HepG2 (cell line): ENCODE data around the gene CISH. TPM values are rescaled to one million over a fixed set of nuclear protein-coding genes. Genes with fewer than 3 reads are reported as not detected.

ENCODE experiments used
- CBX1 ChIP-seq: IDR thresholded peaks from one replicate; pipeline ENCODE4 v1.6.1; 2016; ENCODE audit warnings: antibody characterized with exemption, low read depth
- ELF3 ChIP-seq: IDR thresholded peaks from 2 replicates; pipeline ENCODE4 v1.6.1; 2016; ENCODE audit warnings: missing genetic modification reagents, missing compliant biosample characterization
- JDP2 ChIP-seq: sonication (generic); formaldehyde crosslinking; IDR thresholded peaks from 2 replicates; pipeline ENCODE4 v1.8.1; 2022; ENCODE audit warnings: missing genetic modification reagents, borderline replicate concordance
- KDM5B ChIP-seq: sonication (generic); formaldehyde crosslinking; IDR thresholded peaks from 2 replicates; pipeline ENCODE4 v1.4.0; 2020; ENCODE audit warnings: missing genetic modification reagents, mild to moderate bottlenecking, borderline replicate concordance
- KLF15 ChIP-seq: sonication (generic); formaldehyde crosslinking; IDR thresholded peaks from 2 replicates; pipeline ENCODE4 v1.8.1; 2023; ENCODE audit warnings: borderline replicate concordance, mild to moderate bottlenecking, inconsistent platforms, missing genetic modification reagents, mixed read lengths
- MBNL3 ChIP-seq: fragments of 250-450 bp; sonication (Bioruptor Pico); conservative IDR thresholded peaks from 2 replicates; pipeline ENCODE4 v1.8.0; 2022; ENCODE audit warnings: mild to moderate bottlenecking, inconsistent platforms
- MED8 ChIP-seq: sonication (generic); formaldehyde crosslinking; IDR thresholded peaks from 2 replicates; pipeline ENCODE4 v1.8.1; 2023; ENCODE audit warnings: mild to moderate bottlenecking, missing genetic modification reagents; ENCODE audit not compliant: insufficient replicate concordance
- MNT ChIP-seq: fragments of 450-650 bp; IDR thresholded peaks from 2 replicates; pipeline ENCODE4 v1.6.1; 2016
- NFIC ChIP-seq: IDR thresholded peaks from 2 replicates; pipeline ENCODE4 v1.6.1; 2012; ENCODE audit warnings: mild to moderate bottlenecking, low read length, inconsistent platforms
- PHF20 ChIP-seq: sonication (generic); formaldehyde crosslinking; IDR thresholded peaks from 2 replicates; pipeline ENCODE4 v1.5.0; 2020; ENCODE audit warnings: mild to moderate bottlenecking, missing genetic modification reagents
- SPEN ChIP-seq: sonication (generic); formaldehyde crosslinking; IDR thresholded peaks from 2 replicates; pipeline ENCODE4 v1.5.1; 2020; ENCODE audit warnings: low read depth, mild to moderate bottlenecking, missing genetic modification reagents
- TARDBP ChIP-seq: sonication (generic); formaldehyde crosslinking; IDR thresholded peaks from 2 replicates; pipeline ENCODE4 v1.8.0; 2022; ENCODE audit warnings: mild to moderate bottlenecking, missing genetic modification reagents
- ZFAT ChIP-seq: sonication (generic); formaldehyde crosslinking; conservative IDR thresholded peaks from 2 replicates; pipeline ENCODE4 v1.8.1; 2023; ENCODE audit warnings: missing genetic modification reagents, inconsistent platforms
- ZFP36 ChIP-seq: fragments of 150-350 bp; IDR thresholded peaks from 2 replicates; pipeline ENCODE4 v1.6.1; 2018; ENCODE audit warnings: borderline replicate concordance, low read length, low read depth; ENCODE audit not compliant: partially characterized antibody
- ZFP36L1 ChIP-seq: sonication (generic); formaldehyde crosslinking; IDR thresholded peaks from 2 replicates; pipeline ENCODE4 v1.8.0; 2022; ENCODE audit warnings: mild to moderate bottlenecking, missing genetic modification reagents, moderate library complexity
- ZFP62 ChIP-seq: sonication (generic); formaldehyde crosslinking; IDR thresholded peaks from 2 replicates; pipeline ENCODE4 v1.4.0; 2020; ENCODE audit warnings: missing genetic modification reagents
- ZMAT5 ChIP-seq: sonication (generic); formaldehyde crosslinking; IDR thresholded peaks from 2 replicates; pipeline ENCODE4 v1.5.0; 2020; ENCODE audit warnings: mild to moderate bottlenecking, low read depth, missing genetic modification reagents, borderline replicate concordance
- ZNF232 ChIP-seq: sonication (generic); formaldehyde crosslinking; IDR thresholded peaks from 2 replicates; pipeline ENCODE4 v1.4.0; 2020; ENCODE audit warnings: missing genetic modification reagents, borderline replicate concordance
- ZNF234 ChIP-seq: sonication (generic); formaldehyde crosslinking; conservative IDR thresholded peaks from 2 replicates; pipeline ENCODE4 v1.5.1; 2020; ENCODE audit warnings: mild to moderate bottlenecking, missing genetic modification reagents
- ZNF564 ChIP-seq: sonication (generic); formaldehyde crosslinking; IDR thresholded peaks from 2 replicates; pipeline ENCODE4 v1.8.1; 2023; ENCODE audit warnings: mild to moderate bottlenecking, missing genetic modification reagents
- ZNF746 ChIP-seq: sonication (generic); formaldehyde crosslinking; IDR thresholded peaks from 2 replicates; pipeline ENCODE4 v1.8.0; 2022; ENCODE audit warnings: mild to moderate bottlenecking, missing genetic modification reagents
- ZSCAN30 ChIP-seq: sonication (generic); formaldehyde crosslinking; IDR thresholded peaks from 2 replicates; pipeline ENCODE4 v1.5.0; 2020; ENCODE audit warnings: mild to moderate bottlenecking, missing genetic modification reagents
- polyA plus RNA-seq, 8 experiments: library from polyadenylated mRNA; depleted of rRNA in 3 of 8; stranded (reverse) in 7 of 8; unstranded in 1 of 8; fragments of >200 nt; fragmentation: Illumina TruSeq in 4 of 8; extraction: Trizol in 4 of 8; gene quantifications; 2 replicates each; pipeline versions ENCODE4 v1.2.1 to v1.2.3, GENCODE V29; 2011 to 2016; ENCODE audit warnings: low read depth in 4 of 8, missing spikeins in 1 of 8, mixed read lengths in 1 of 8; ENCODE audit not compliant: insufficient read depth in 1 of 8
- total RNA-seq, 5 experiments: library from RNA; depleted of rRNA; stranded (reverse); fragments of >200 nt; fragmentation: Illumina TruSeq; extraction: Trizol; gene quantifications; 2 replicates each; pipeline ENCODE4 v1.2.3, GENCODE V29; 2016; ENCODE audit warnings: low read depth in 1 of 5
- TF ChIP-seq, protein P1 (sequence below): sonication (generic); formaldehyde crosslinking; IDR thresholded peaks from 2 replicates; pipeline ENCODE4 v1.4.0; 2020; ENCODE audit warnings: missing genetic modification reagents
- TF ChIP-seq, protein P2 (sequence below): sonication (generic); formaldehyde crosslinking; conservative IDR thresholded peaks from 2 replicates; pipeline ENCODE4 v1.8.0; 2022; ENCODE audit warnings: mild to moderate bottlenecking, moderate library complexity, missing genetic modification reagents

CISH gene
- total and polyA plus RNA-seq, 2 of the 13 experiments (the other 11 are each of a cell fraction or from before 2014, with no cell fraction given) = 0.91 to 1.5 TPM

DNA sequence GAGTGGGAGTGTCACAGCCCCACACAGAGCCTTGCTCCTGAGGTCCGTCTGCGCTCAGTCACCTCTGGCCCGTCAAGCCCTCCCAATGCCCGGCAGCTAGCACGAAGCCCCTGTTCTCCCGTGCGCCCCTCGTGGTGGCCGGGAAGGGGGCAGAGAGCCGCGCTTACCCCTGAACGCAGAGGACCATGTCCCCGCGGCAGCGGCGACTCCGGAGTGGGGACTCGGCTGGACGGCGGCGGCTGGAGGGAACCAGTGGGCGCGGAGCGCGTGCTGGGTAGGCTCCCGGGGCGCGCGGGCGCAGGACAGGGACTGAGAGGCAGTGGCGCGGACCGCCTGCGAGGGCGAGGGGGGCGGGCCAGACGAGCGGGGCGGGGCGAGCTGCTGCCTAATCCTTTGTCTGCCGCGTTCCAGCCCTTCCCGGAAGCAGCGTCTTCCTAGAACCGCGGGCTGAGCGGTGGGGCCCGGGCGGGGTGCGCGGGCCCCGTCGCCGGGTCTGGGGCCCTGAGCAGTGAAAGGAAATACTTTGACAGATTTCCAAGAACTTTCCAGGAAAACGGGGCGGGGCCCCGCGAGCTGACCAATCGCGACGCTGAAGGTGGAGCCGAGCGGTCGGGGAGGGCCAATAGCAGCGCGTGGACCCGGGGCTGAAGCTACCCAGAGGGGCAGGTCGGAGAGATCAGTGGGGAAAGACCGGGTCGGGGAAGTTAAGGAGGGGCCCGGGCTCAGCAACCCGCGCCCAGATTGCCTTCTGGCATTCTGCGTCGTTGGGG lies at the start of gene CISH (continued):
- TF ChIP-seq ZNF234 (CRISPR knock-in tag) (no peak), KLF15 (CRISPR knock-in tag) (no peak; the same call in 1 of the 2 replicates), ZMAT5 (CRISPR knock-in tag) (no peak), CBX1 (no peak), ZNF232 (CRISPR knock-in tag) (peak; percentile 75; the same call in 1 of the 2 replicates), ZNF564 (CRISPR knock-in tag) (peak; percentile 86), MBNL3 (no peak), ELF3 (CRISPR knock-in tag) (peak; percentile 87), NFIC (no peak), TARDBP (CRISPR knock-in tag) (no peak), PHF20 (CRISPR knock-in tag) (peak; percentile 54), ZFP62 (CRISPR knock-in tag) (no peak), ZFP36L1 (peak; percentile 75; the same call in 1 of the 2 replicates), MED8 (CRISPR knock-in tag) (peak; percentile 53), KDM5B (CRISPR knock-in tag) (no peak; the same call in 1 of the 2 replicates), SPEN (CRISPR knock-in tag) (peak; percentile 61; the same call in 1 of the 2 replicates), MNT (no peak), JDP2 (CRISPR knock-in tag) (no peak; the same call in 1 of the 2 replicates), ZNF746 (CRISPR knock-in tag) (peak; percentile 86), ZSCAN30 (CRISPR knock-in tag) (no peak), ZFP36 (no peak), ZFAT (CRISPR knock-in tag) (no peak)
- TF ChIP-seq, protein P1, sequence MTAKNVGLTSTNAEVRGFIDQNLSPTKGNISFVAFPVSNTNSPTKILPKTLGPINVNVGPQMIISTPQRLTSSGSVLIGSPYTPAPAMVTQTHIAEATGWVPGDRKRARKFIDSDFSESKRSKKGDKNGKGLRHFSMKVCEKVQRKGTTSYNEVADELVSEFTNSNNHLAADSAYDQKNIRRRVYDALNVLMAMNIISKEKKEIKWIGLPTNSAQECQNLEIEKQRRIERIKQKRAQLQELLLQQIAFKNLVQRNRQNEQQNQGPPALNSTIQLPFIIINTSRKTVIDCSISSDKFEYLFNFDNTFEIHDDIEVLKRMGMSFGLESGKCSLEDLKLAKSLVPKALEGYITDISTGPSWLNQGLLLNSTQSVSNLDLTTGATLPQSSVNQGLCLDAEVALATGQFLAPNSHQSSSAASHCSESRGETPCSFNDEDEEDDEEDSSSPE (CRISPR knock-in tag) = peak; percentile 82
- TF ChIP-seq, protein P2, sequence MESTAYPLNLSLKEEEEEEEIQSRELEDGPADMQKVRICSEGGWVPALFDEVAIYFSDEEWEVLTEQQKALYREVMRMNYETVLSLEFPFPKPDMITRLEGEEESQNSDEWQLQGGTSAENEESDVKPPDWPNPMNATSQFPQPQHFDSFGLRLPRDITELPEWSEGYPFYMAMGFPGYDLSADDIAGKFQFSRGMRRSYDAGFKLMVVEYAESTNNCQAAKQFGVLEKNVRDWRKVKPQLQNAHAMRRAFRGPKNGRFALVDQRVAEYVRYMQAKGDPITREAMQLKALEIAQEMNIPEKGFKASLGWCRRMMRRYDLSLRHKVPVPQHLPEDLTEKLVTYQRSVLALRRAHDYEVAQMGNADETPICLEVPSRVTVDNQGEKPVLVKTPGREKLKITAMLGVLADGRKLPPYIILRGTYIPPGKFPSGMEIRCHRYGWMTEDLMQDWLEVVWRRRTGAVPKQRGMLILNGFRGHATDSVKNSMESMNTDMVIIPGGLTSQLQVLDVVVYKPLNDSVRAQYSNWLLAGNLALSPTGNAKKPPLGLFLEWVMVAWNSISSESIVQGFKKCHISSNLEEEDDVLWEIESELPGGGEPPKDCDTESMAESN (CRISPR knock-in tag) = peak; percentile 68; the same call in 1 of the 2 replicates
